Measurements from ENCODE around the gene MTRF1L.
"Not testable (repeated sequence)": the region's sequence is repeated elsewhere in the genome, so short reads cannot be mapped to it uniquely, and the experiment has no call there.

The MTRF1L gene

GRCh38 chr6:153001767-153002612, 519 bp downstream of the MTRF1L start:
- peak; percentile 29 for DNase-seq (ENCODE audit: low spot score)

GRCh38 chr6:153000790-153001189, 1.7 kb downstream of the MTRF1L start:
- not testable (repeated sequence) for DNase-seq (ENCODE audit: low spot score)

- DNase-seq (ENCODE audit: low spot score) = no peak
Measured at GRCh38 chr6:153000243-153000642, 2.3 kb downstream of the MTRF1L start.

- DNase-seq (ENCODE audit: low spot score) = not testable (repeated sequence)
Measured at GRCh38 chr6:152999538-152999937, 3.0 kb downstream of the MTRF1L start.

GRCh38 chr6:152993847-152994246, 8.7 kb downstream of the MTRF1L start:
- DNase-seq (ENCODE audit: low spot score) = no peak

GRCh38 chr6:152993431-152993830, 9.1 kb downstream of the MTRF1L start:
- peak; percentile 20 for DNase-seq (ENCODE audit: low spot score)

GRCh38 chr6:152986978-152987377, 15.5 kb downstream of the MTRF1L start:
- no peak for DNase-seq (ENCODE audit: low spot score)

GRCh38 chr6:152985300-152985699, 17.2 kb downstream of the MTRF1L start:
- not testable (repeated sequence) for DNase-seq (ENCODE audit: low spot score)

GRCh38 chr6:152984513-152984872, 18.0 kb downstream of the MTRF1L start:
- no peak for DNase-seq (ENCODE audit: low spot score)

- peak; percentile 97 for DNase-seq (ENCODE audit: low spot score)
Measured at GRCh38 chr6:152983637-152984512, 18.6 kb downstream of the MTRF1L start.

GRCh38 chr6:152982904-152983636, 19.4 kb downstream of the MTRF1L start, which contains the start of gene FBXO5:
Gene FBXO5 (minus strand): TSS chr6:152983041. CDS start chr6:152982959, 82 bp downstream.
- peak; percentile 96 for DNase-seq (ENCODE audit: low spot score)

GRCh38 chr6:152981989-152982903, 20.3 kb downstream of the MTRF1L start:
- peak; percentile 57 for DNase-seq (ENCODE audit: low spot score)

GRCh38 chr6:152981219-152981618, 21.3 kb downstream of the MTRF1L start:
- no peak for DNase-seq (ENCODE audit: low spot score)

GRCh38 chr6:152980656-152981055, 21.9 kb downstream of the MTRF1L start:
- DNase-seq (ENCODE audit: low spot score) = no peak

- no peak for DNase-seq (ENCODE audit: low spot score)
Measured at GRCh38 chr6:152979116-152979515, 23.4 kb downstream of the MTRF1L start.

- no peak for DNase-seq (ENCODE audit: low spot score)
Measured at GRCh38 chr6:152978058-152978457, 24.5 kb downstream of the MTRF1L start.

- no peak for DNase-seq (ENCODE audit: low spot score)
Measured at GRCh38 chr6:152977556-152977955, 25.0 kb downstream of the MTRF1L start.

GRCh38 chr6:152976749-152977148, 25.8 kb downstream of the MTRF1L start:
- no peak for DNase-seq (ENCODE audit: low spot score)

- no peak for DNase-seq (ENCODE audit: low spot score)
Measured at GRCh38 chr6:152975204-152975915, 27.1 kb downstream of the MTRF1L start.

- no peak for DNase-seq (ENCODE audit: low spot score)
Measured at GRCh38 chr6:152973916-152974315, 28.6 kb downstream of the MTRF1L start.

All from D341Med (cell line).